Neural crest cell (in vitro differentiated cells): ENCODE data around the gene NR1H3. TPM values are rescaled to one million over a fixed set of nuclear protein-coding genes. Genes with fewer than 3 reads are reported as not detected.
A peak's percentile ranks its signal among the peaks of the same experiment; 100 is the strongest.

ENCODE experiments used
- DNase-seq: peaks from one replicate; pipeline ENCODE4 v3.0.0; 2021; ENCODE audit warnings: low read depth, mixed read lengths, low spot score
- H3K27ac Mint-ChIP-seq: one replicate; pipeline ENCODE4 v1.8.0; 2021; ENCODE audit warnings: mild to moderate bottlenecking, mixed read lengths; ENCODE audit not compliant: unreplicated experiment
- H3K27me3 Mint-ChIP-seq: 2 replicates; pipeline ENCODE4 v1.8.0; 2021; ENCODE audit warnings: low read depth, mild to moderate bottlenecking, mixed read lengths
- H3K36me3 Mint-ChIP-seq: 2 replicates; pipeline ENCODE4 v1.8.0; 2021; ENCODE audit warnings: low read depth, mild to moderate bottlenecking, mixed read lengths
- H3K4me1 Mint-ChIP-seq: 2 replicates; pipeline ENCODE4 v1.8.0; 2021; ENCODE audit warnings: mixed read lengths
- H3K4me3 Mint-ChIP-seq: one replicate; pipeline ENCODE4 v1.8.0; 2021; ENCODE audit warnings: mild to moderate bottlenecking, mixed read lengths
- H3K9me3 Mint-ChIP-seq: 2 replicates; pipeline ENCODE4 v1.8.0; 2021; ENCODE audit warnings: mixed read lengths
- total RNA-seq: library from RNA; stranded (reverse); gene quantifications from 2 replicates; pipeline ENCODE4 v1.2.1, GENCODE V29; 2021
- TF ChIP-seq, protein P1 (sequence below): fragments of 200-600 bp; sonication (generic); conservative IDR thresholded peaks from 2 replicates; pipeline ENCODE4 v1.5.0; 2021; ENCODE audit warnings: antibody characterized with exemption, mild to moderate bottlenecking

NR1H3 gene
- total RNA-seq, 1 donor from 2014 or later, result 15.2 TPM

DNA sequence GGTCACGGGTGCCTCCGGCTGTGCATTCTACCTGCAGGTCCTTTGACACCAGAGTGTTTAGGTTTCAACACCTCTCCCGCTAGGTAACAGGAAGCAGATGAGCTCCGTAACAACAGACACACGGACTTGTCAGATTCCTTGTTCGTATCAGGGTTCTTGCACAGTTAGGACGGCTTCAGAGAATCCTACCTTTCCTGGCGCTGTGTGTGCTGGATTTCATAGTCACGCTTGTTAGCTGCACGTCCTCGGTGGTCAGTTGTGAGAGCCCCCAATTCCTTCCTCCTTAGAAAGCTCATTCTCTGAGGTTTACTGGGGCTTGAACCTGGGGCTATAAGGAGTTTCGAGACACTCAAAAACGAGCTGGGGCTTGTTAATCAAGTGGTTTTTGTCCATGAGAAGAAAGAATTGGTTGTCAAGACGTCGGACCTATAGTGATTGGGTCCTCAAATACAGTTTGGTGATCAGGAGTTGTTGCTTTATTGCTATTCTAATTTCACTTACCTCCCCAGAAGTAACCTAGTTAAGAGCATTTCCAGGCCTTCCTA is 42.4 kb upstream of the NR1H3 start:
- Mint-ChIP-seq H3K27me3 (peaks cover 5% of the 10 kb centered on the region), H3K27ac (peak overlapping the region; percentile 70), H3K4me1 (peaks cover 46% of the 10 kb centered on the region), H3K9me3 (no peaks in the 10 kb centered on the region), H3K4me3 (peak overlapping the region; percentile 95), H3K36me3 (peaks cover 3% of the 10 kb centered on the region)
- DNase-seq, result no peak
- TF ChIP-seq, protein P1, sequence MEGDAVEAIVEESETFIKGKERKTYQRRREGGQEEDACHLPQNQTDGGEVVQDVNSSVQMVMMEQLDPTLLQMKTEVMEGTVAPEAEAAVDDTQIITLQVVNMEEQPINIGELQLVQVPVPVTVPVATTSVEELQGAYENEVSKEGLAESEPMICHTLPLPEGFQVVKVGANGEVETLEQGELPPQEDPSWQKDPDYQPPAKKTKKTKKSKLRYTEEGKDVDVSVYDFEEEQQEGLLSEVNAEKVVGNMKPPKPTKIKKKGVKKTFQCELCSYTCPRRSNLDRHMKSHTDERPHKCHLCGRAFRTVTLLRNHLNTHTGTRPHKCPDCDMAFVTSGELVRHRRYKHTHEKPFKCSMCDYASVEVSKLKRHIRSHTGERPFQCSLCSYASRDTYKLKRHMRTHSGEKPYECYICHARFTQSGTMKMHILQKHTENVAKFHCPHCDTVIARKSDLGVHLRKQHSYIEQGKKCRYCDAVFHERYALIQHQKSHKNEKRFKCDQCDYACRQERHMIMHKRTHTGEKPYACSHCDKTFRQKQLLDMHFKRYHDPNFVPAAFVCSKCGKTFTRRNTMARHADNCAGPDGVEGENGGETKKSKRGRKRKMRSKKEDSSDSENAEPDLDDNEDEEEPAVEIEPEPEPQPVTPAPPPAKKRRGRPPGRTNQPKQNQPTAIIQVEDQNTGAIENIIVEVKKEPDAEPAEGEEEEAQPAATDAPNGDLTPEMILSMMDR, result no peak

DNA sequence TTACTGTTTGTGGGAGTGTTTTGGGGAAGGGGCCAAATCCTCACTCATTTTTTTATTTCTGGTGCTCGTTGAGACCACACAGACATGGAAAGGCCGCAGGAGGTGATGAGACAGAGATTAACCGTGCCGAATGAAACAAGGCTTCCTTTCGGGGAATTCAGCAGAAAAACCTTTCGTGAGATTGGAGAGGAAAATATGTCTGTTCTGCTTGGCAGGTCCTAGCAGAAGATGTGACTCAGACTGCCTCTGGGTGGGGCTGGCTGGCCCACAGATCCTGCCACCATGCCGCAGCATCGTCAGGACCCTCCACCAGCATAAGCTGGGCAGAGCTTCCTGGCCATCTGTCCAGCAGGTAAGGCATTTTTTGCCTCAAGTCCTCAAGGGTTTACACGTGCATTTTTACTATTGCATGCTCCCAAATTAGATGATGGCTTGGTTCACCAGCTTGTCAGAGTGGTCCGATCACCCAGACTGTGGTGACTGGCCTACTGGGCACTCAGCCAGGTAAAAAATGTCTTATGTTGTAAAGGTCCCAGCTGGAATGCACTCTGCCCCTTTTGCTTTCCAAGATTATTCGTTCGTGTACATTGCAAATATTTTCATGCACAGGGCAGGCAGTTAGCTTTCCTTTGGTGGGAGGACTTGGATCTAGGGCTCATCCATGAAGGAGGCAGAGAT is 41.5 kb upstream of the NR1H3 start:
- Mint-ChIP-seq H3K4me1 (peaks cover 48% of the 10 kb centered on the region), H3K27me3 (peaks cover 5% of the 10 kb centered on the region), H3K27ac (no peak overlapping the region), H3K36me3 (peaks cover 3% of the 10 kb centered on the region), H3K9me3 (no peaks in the 10 kb centered on the region), H3K4me3 (peak overlapping the region; percentile 95)
- no peak for DNase-seq
- TF ChIP-seq, protein P1, result no peak

DNA sequence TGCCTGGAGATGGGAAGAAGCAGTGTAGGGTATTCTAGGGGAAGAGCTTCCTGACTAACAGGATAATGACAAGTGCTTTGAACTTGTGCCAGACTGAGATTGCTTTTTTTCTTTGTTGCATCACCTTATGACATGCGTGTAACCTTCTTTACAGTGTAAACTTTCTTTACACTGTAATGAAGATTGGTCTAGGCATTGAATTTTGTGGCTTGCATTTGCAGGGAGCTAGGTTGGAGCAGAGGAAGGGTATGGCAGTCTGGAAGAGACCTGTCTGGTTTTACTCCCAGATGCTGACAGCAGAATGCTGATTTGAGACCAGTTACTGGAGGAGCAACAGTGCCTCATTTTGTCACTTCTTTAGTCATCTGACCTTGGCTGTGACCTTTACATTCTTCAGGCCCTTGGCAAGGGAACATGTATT is 37.4 kb upstream of the NR1H3 start:
- DNase-seq, result no peak
- Mint-ChIP-seq H3K9me3 (no peaks in the 10 kb centered on the region), H3K27ac (peak overlapping the region; percentile 54), H3K27me3 (peaks cover 2% of the 10 kb centered on the region), H3K36me3 (peaks cover 3% of the 10 kb centered on the region), H3K4me1 (peaks cover 37% of the 10 kb centered on the region), H3K4me3 (no peak overlapping the region)
- TF ChIP-seq, protein P1, result no peak

DNA sequence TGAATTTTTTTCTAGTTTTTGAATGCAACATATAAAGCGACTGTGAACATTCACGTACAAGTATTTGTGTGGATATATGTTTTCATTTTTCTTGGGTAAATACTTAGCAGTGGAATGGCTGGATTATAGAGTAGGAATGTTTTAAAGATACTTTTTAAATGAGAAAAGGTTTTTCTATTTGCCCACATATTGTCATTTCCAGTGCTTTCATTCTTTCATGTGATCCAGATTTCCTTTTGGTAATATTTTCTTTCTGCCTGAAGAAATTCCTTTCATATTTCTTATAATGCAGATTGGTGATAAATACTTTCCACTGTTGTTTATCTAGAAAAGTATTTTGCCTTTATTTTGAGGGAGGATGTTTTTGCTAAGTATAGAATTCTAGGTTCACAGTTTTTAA is 35.1 kb upstream of the NR1H3 start:
- Mint-ChIP-seq H3K4me3 (no peak overlapping the region), H3K27ac (no peak overlapping the region), H3K4me1 (peaks cover 23% of the 10 kb centered on the region), H3K27me3 (no peaks in the 10 kb centered on the region), H3K36me3 (peaks cover 6% of the 10 kb centered on the region), H3K9me3 (no peaks in the 10 kb centered on the region)
- no peak for DNase-seq
- TF ChIP-seq, protein P1, result no peak

DNA sequence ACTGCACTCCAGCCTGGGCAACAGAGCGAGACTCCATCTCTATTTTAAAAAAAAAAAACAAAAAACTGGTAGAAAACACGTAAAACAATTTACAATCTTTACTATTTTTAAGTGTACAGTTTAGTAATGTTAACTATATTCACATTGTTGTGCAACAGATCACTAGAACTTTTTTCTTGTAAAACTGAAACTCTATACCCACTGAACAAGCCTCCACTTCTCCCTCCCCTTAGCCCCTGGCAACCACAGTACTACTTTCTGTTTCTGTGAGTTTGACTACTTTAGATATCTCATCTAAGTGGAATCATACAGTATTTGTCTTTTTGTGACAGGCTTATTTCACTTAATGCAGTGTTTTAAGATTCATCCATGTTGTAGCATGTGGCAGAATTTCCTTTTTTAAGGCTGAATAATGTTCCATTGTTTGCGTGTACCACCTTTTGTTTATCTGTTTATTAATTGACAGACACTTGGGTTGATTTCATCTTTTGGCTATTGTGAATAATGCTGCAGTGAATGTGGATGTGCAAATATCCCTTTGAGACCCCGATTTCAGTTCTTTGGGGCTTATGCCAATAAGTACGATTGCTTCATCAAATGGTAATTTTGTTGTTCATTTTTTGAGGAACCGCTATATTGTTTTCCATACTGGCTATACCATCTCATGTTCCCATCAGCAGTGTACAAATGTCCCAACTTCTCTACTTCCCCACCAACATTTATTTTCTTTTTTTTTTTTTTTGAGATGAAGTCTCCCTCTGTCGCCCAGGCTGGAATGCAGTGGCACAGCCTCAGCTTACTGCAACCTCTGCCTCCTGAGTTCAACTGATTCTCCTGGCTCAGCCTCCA is 32.0 kb upstream of the NR1H3 start:
- Mint-ChIP-seq H3K4me1 (no peaks in the 10 kb centered on the region), H3K4me3 (no peak overlapping the region), H3K36me3 (peaks cover 3% of the 10 kb centered on the region), H3K27me3 (no peaks in the 10 kb centered on the region), H3K27ac (peak overlapping the region; percentile 23), H3K9me3 (no peaks in the 10 kb centered on the region)
- TF ChIP-seq, protein P1, result no peak
- no peak for DNase-seq
